ENCODE data around the gene FAM174B.

- TF ChIP-seq CTCF (IDR thresholded peaks at IDR 0.05; ENCODE audit: low read length) (no peak), EZH2 (IDR thresholded peaks at IDR 0.05; ENCODE audit: borderline replicate concordance, low read length) (no peak)
Observed at GRCh38 chr15:92583096-92584034, 72.2 kb downstream of the FAM174B start.

Measured in OCI-LY1 (cell line).